GM21447 (cell line): Measurements from ENCODE around the gene LRIG1.
A peak's percentile ranks its signal among the peaks of the same experiment; 100 is the strongest.

Experiments
- ATAC-seq: cut with Tn5 transposase; IDR thresholded peaks from one replicate; pipeline ENCODE4 v1.9.1; 2021; ENCODE audit not compliant: unreplicated experiment

LRIG1 gene

GRCh38 chr3:66393333-66394005 lies 107.4 kb downstream of the LRIG1 start:
- peak; percentile 19 for ATAC-seq

- ATAC-seq = no peak
Observed at GRCh38 chr3:66392966-66393332, 107.9 kb downstream of the LRIG1 start.

- ATAC-seq = no peak
Observed at GRCh38 chr3:66392512-66392911, 108.3 kb downstream of the LRIG1 start.

GRCh38 chr3:66390013-66390412 lies 110.8 kb downstream of the LRIG1 start:
- no peak for ATAC-seq

GRCh38 chr3:66386925-66387650 lies 113.7 kb downstream of the LRIG1 start:
- peak; percentile 51 for ATAC-seq

- ATAC-seq = peak; percentile 83
Observed at GRCh38 chr3:66386011-66386924, 114.6 kb downstream of the LRIG1 start.

- ATAC-seq = no peak
Observed at GRCh38 chr3:66385066-66385465, 115.8 kb downstream of the LRIG1 start.

- ATAC-seq = no peak
Observed at GRCh38 chr3:66383998-66384745, 116.7 kb downstream of the LRIG1 start.

- no peak for ATAC-seq
Observed at GRCh38 chr3:66383023-66383422, 117.8 kb downstream of the LRIG1 start.

- no peak for ATAC-seq
Observed at GRCh38 chr3:66382142-66382541, 118.7 kb downstream of the LRIG1 start.

- no peak for ATAC-seq
Observed at GRCh38 chr3:66381626-66382025, 119.2 kb downstream of the LRIG1 start.

- ATAC-seq = no peak
Observed at GRCh38 chr3:66380200-66380932, 120.5 kb downstream of the LRIG1 start.

- no peak for ATAC-seq
Observed at GRCh38 chr3:66379565-66379964, 121.3 kb downstream of the LRIG1 start.

- no peak for ATAC-seq
Observed at GRCh38 chr3:66378256-66378655, 122.6 kb downstream of the LRIG1 start.

- no peak for ATAC-seq
Observed at GRCh38 chr3:66377800-66378199, 123.0 kb downstream of the LRIG1 start.

- ATAC-seq = no peak
Observed at GRCh38 chr3:66376568-66376967, 124.3 kb downstream of the LRIG1 start.

GRCh38 chr3:66372681-66373350 lies 128.0 kb downstream of the LRIG1 start:
- ATAC-seq = no peak

GRCh38 chr3:66371432-66371831 lies 129.4 kb downstream of the LRIG1 start:
- no peak for ATAC-seq

GRCh38 chr3:66370179-66370578 lies 130.6 kb downstream of the LRIG1 start:
- no peak for ATAC-seq

GRCh38 chr3:66367979-66368378 lies 132.8 kb downstream of the LRIG1 start:
- ATAC-seq = no peak
